Nephron (organoid): ENCODE data around the gene CTIF.

Experiments
- H3K27ac Mint-ChIP-seq, 3 experiments: 2 replicates each; pipeline ENCODE4 v1.8.0; 2020; ENCODE audit warnings: mixed read lengths in 3 of 3, mild to moderate bottlenecking in 2 of 3, moderate library complexity in 1 of 3
- H3K27me3 Mint-ChIP-seq: 2 replicates; pipeline ENCODE4 v1.8.0; 2021; ENCODE audit warnings: low read depth, mild to moderate bottlenecking, moderate library complexity, mixed read lengths
- H3K36me3 Mint-ChIP-seq: 2 replicates; pipeline ENCODE4 v1.8.0; 2020; ENCODE audit warnings: low read depth, mixed read lengths
- H3K4me1 Mint-ChIP-seq: 2 replicates; pipeline ENCODE4 v1.8.0; 2020; ENCODE audit warnings: mixed read lengths
- H3K4me3 Mint-ChIP-seq, 3 experiments: 2 replicates each; pipeline ENCODE4 v1.8.0; 2020; ENCODE audit warnings: mild to moderate bottlenecking in 3 of 3, mixed read lengths in 3 of 3, moderate library complexity in 2 of 3
- H3K9me3 Mint-ChIP-seq: 2 replicates; pipeline ENCODE4 v1.8.0; 2020; ENCODE audit warnings: mixed read lengths
- CTCF ChIP-seq, 3 experiments: fragments of 200-600 bp; sonication (generic); IDR thresholded peaks; one replicate each; pipeline ENCODE4 v1.5.0; 2021; ENCODE audit warnings: antibody characterized with exemption in 3 of 3; ENCODE audit not compliant: unreplicated experiment in 3 of 3

Gene CTIF

GRCh38 chr18:48797841-48798255 lies 259.0 kb downstream of the CTIF start:
- no peak for TF ChIP-seq CTCF (IDR thresholded peaks at IDR 0.05; ENCODE audit: unreplicated experiment in 3 of 3)
- Mint-ChIP-seq H3K36me3 (peaks cover 19% of the 10 kb centered on the region), H3K4me3 (no peak overlapping the region), H3K27ac (peak overlapping the region in 1 of 3 experiments; percentile 65), H3K4me1 (peaks cover 44% of the 10 kb centered on the region), H3K9me3 (no peaks in the 10 kb centered on the region), H3K27me3 (peaks cover 4% of the 10 kb centered on the region)

GRCh38 chr18:48798334-48799245 lies 259.8 kb downstream of the CTIF start:
- Mint-ChIP-seq H3K27me3 (peaks cover 4% of the 10 kb centered on the region), H3K27ac (peak overlapping the region in 1 of 3 experiments; percentile 65), H3K36me3 (peaks cover 22% of the 10 kb centered on the region), H3K4me1 (peaks cover 42% of the 10 kb centered on the region), H3K9me3 (no peaks in the 10 kb centered on the region), H3K4me3 (no peak overlapping the region)
- no peak for TF ChIP-seq CTCF (IDR thresholded peaks at IDR 0.05; ENCODE audit: unreplicated experiment in 3 of 3)

- Mint-ChIP-seq H3K27ac (no peak overlapping the region), H3K27me3 (peaks cover 1% of the 10 kb centered on the region), H3K4me3 (no peak overlapping the region), H3K36me3 (peaks cover 22% of the 10 kb centered on the region), H3K9me3 (no peaks in the 10 kb centered on the region), H3K4me1 (peaks cover 36% of the 10 kb centered on the region)
- no peak for TF ChIP-seq CTCF (IDR thresholded peaks at IDR 0.05; ENCODE audit: unreplicated experiment in 3 of 3)
These were observed 261.0 kb downstream of the CTIF start for GRCh38 chr18:48799724-48800315.

- H3K27ac Mint-ChIP-seq, result no peak overlapping the region
- no peak overlapping the region for H3K4me3 Mint-ChIP-seq
- H3K36me3 Mint-ChIP-seq, result peaks cover 22% of the 10 kb centered on the region
- H3K9me3 Mint-ChIP-seq, result no peaks in the 10 kb centered on the region
- TF ChIP-seq CTCF (IDR thresholded peaks at IDR 0.05; ENCODE audit: unreplicated experiment in 3 of 3), result no peak
- peaks cover 43% of the 10 kb centered on the region for H3K4me1 Mint-ChIP-seq
- H3K27me3 Mint-ChIP-seq, result no peaks in the 10 kb centered on the region
These were observed 261.6 kb downstream of the CTIF start for GRCh38 chr18:48800466-48800865.

- H3K27me3 Mint-ChIP-seq, result no peaks in the 10 kb centered on the region
- H3K27ac Mint-ChIP-seq, result peak overlapping the region in 2 of 3 experiments; percentile 42 to 53
- H3K36me3 Mint-ChIP-seq, result peaks cover 22% of the 10 kb centered on the region
- no peak for TF ChIP-seq CTCF (IDR thresholded peaks at IDR 0.05; ENCODE audit: unreplicated experiment in 3 of 3)
- H3K4me1 Mint-ChIP-seq, result peaks cover 49% of the 10 kb centered on the region
- no peaks in the 10 kb centered on the region for H3K9me3 Mint-ChIP-seq
- no peak overlapping the region for H3K4me3 Mint-ChIP-seq
These were observed 262.3 kb downstream of the CTIF start for GRCh38 chr18:48800876-48801727.
